Vagina (tissue), 2 donors: ENCODE data around the gene AGL. TPM values are rescaled to one million over a fixed set of nuclear protein-coding genes. Genes with fewer than 3 reads are reported as not detected.

Experiments used
- DNase-seq, 2 donors: peaks; one replicate each; pipeline ENCODE4 v3.0.0-alpha.2; 2017; ENCODE audit errors: extremely low spot score in 2 of 2
- H3K27ac ChIP-seq: fragments of 200-600 bp; sonication (generic); one replicate; pipeline ENCODE4 v1.5.1; 2019
- H3K27me3 ChIP-seq: fragments of 200-600 bp; sonication (generic); one replicate; pipeline ENCODE4 v1.5.1; 2019
- H3K36me3 ChIP-seq, 2 donors: fragments of 200-600 bp; sonication (generic); one replicate each; pipeline ENCODE4 v1.5.1; 2017 to 2019
- H3K4me1 ChIP-seq: fragments of 200-600 bp; sonication (generic); one replicate; pipeline ENCODE4 v1.5.1; 2019
- H3K4me3 ChIP-seq, 2 donors: fragments of 200-600 bp; sonication (generic); 1 replicate in 1 of 2; 2 replicates in 1 of 2; pipeline ENCODE4 v1.5.1; 2016 to 2019
- H3K9me3 ChIP-seq: fragments of 200-600 bp; sonication (generic); one replicate; pipeline ENCODE4 v1.5.1; 2019
- CTCF ChIP-seq, 3 experiments: fragments of 450-650 bp in 2 of 3; fragments of 200-600 bp in 1 of 3; sonication (generic) in 1 of 3; IDR thresholded peaks; one replicate each; pipeline ENCODE4 v1.5.1; 2017 to 2019; ENCODE audit warnings: antibody characterized with exemption in 3 of 3, mild to moderate bottlenecking in 2 of 3, moderate library complexity in 2 of 3
- POLR2A ChIP-seq, 2 donors: fragments of 450-650 bp; IDR thresholded peaks; one replicate each; pipeline ENCODE4 v1.6.1; 2017; ENCODE audit warnings: antibody characterized with exemption in 2 of 2, mild to moderate bottlenecking in 2 of 2, moderate library complexity in 2 of 2
- POLR2AphosphoS5 ChIP-seq, 2 donors: sonication (generic); formaldehyde crosslinking; IDR thresholded peaks; one replicate each; pipeline ENCODE4 v1.9.0; 2017; ENCODE audit warnings: antibody characterized with exemption in 2 of 2, mild to moderate bottlenecking in 2 of 2, low read depth in 1 of 2; ENCODE audit not compliant: insufficient read depth in 1 of 2
- intact Hi-C: fragments of 100-400 bp; cut with DNase I; formaldehyde crosslinking; loops from one replicate; pipeline ENCODE4 v1.15.1; 2023
- total RNA-seq: library from RNA; depleted of rRNA; stranded (reverse); fragments of >200 nt; gene quantifications from one replicate; pipeline ENCODE4 v1.2.3, GENCODE V29; 2016

AGL gene
- 14.0 TPM for total RNA-seq

GRCh38 chr1:99849744-99850458 is at the start of gene AGL:
AGL (plus strand) TSS chr1:99850361; CDS start chr1:99851043, 682 bp downstream.
- Histone ChIP-seq H3K4me3 (peak within 1 kb of the TSS; percentile 61 to 73), H3K27ac (peak within 1 kb of the TSS; percentile 79), H3K9me3 (no peaks in the 10 kb centered on the region), H3K27me3 (no peaks in the 10 kb centered on the region), H3K36me3 (no peaks in the 10 kb centered on the region), H3K4me1 (peaks cover 16% of the 10 kb centered on the region)
- no peak for DNase-seq
- intact Hi-C loops: no loop called here
- TF ChIP-seq POLR2A (IDR thresholded peaks at IDR 0.05) (no peak), POLR2AphosphoS5 (IDR thresholded peaks at IDR 0.05; ENCODE audit: insufficient read depth in 1 of 2, low read depth in 1 of 2) (peak in 1 of 2 donors; percentile 85)

GRCh38 chr1:99801584-99801983 is 48.6 kb upstream of the AGL start:
- Histone ChIP-seq H3K9me3 (no peaks in the 10 kb centered on the region), H3K27me3 (no peaks in the 10 kb centered on the region), H3K36me3 (no peaks in the 10 kb centered on the region), H3K4me3 (no peak overlapping the region), H3K4me1 (no peaks in the 10 kb centered on the region), H3K27ac (no peak overlapping the region)
- intact Hi-C loops: no loop called here
- TF ChIP-seq CTCF (IDR thresholded peaks at IDR 0.05): no peak
- TF ChIP-seq POLR2AphosphoS5 (IDR thresholded peaks at IDR 0.05; ENCODE audit: insufficient read depth in 1 of 2, low read depth in 1 of 2): no peak
- no peak for TF ChIP-seq POLR2A (IDR thresholded peaks at IDR 0.05)
- DNase-seq: no peak

- TF ChIP-seq CTCF (IDR thresholded peaks at IDR 0.05) (no peak), POLR2AphosphoS5 (IDR thresholded peaks at IDR 0.05; ENCODE audit: insufficient read depth in 1 of 2, low read depth in 1 of 2) (no peak), POLR2A (IDR thresholded peaks at IDR 0.05) (no peak)
- H3K4me3 ChIP-seq: no peak overlapping the region
- H3K36me3 ChIP-seq: no peaks in the 10 kb centered on the region
- no peaks in the 10 kb centered on the region for H3K9me3 ChIP-seq
- intact Hi-C loops: no loop called here
- H3K4me1 ChIP-seq: peaks cover 4% of the 10 kb centered on the region
- DNase-seq: no peak
- H3K27ac ChIP-seq: no peak overlapping the region
- H3K27me3 ChIP-seq: no peaks in the 10 kb centered on the region
Measured at GRCh38 chr1:99806882-99807281, 43.3 kb upstream of the AGL start.

GRCh38 chr1:99808391-99809115 is 41.6 kb upstream of the AGL start:
- H3K27me3 ChIP-seq: no peaks in the 10 kb centered on the region
- no peaks in the 10 kb centered on the region for H3K36me3 ChIP-seq
- DNase-seq: no peak
- peak overlapping the region in 1 of 2 donors; percentile 17 for H3K4me3 ChIP-seq
- H3K4me1 ChIP-seq: peaks cover 4% of the 10 kb centered on the region
- peak; percentile 26 to 73 (median 49) for TF ChIP-seq CTCF (IDR thresholded peaks at IDR 0.05)
- peak in 1 of 2 donors; percentile 66 for TF ChIP-seq POLR2AphosphoS5 (IDR thresholded peaks at IDR 0.05; ENCODE audit: insufficient read depth in 1 of 2, low read depth in 1 of 2)
- TF ChIP-seq POLR2A (IDR thresholded peaks at IDR 0.05): no peak
- peak overlapping the region; percentile 66 for H3K27ac ChIP-seq
- H3K9me3 ChIP-seq: no peaks in the 10 kb centered on the region
- intact Hi-C loops: no loop called here

GRCh38 chr1:99811075-99811474 is 39.1 kb upstream of the AGL start:
- H3K36me3 ChIP-seq: no peaks in the 10 kb centered on the region
- no peak for TF ChIP-seq CTCF (IDR thresholded peaks at IDR 0.05)
- TF ChIP-seq POLR2AphosphoS5 (IDR thresholded peaks at IDR 0.05; ENCODE audit: insufficient read depth in 1 of 2, low read depth in 1 of 2): no peak
- no peak for TF ChIP-seq POLR2A (IDR thresholded peaks at IDR 0.05)
- intact Hi-C loops: no loop called here

More at GRCh38 chr1:99811075-99811474, 39.1 kb upstream of the AGL start:
- H3K9me3 ChIP-seq: no peaks in the 10 kb centered on the region
- peaks cover 4% of the 10 kb centered on the region for H3K4me1 ChIP-seq
- no peaks in the 10 kb centered on the region for H3K27me3 ChIP-seq
- no peak overlapping the region for H3K4me3 ChIP-seq
- no peak overlapping the region for H3K27ac ChIP-seq
- DNase-seq: no peak
